Measurements from ENCODE around the gene TBL3. TPM values are rescaled to one million over a fixed set of nuclear protein-coding genes. Genes with fewer than 3 reads are reported as not detected.

The TBL3 gene
- polyA plus RNA-seq, 1 donor from 2014 or later, result 21.4 TPM

- Histone ChIP-seq H2AFZ (ENCODE audit: low read depth, low read length) (peak overlapping the region; percentile 62), H3K27ac (ENCODE audit: low read length) (no peak overlapping the region)
Measured at GRCh38 chr16:1942047-1942809, 29.6 kb upstream of the TBL3 start.

More at GRCh38 chr16:1942047-1942809, 29.6 kb upstream of the TBL3 start:
- Histone ChIP-seq H3K9ac (ENCODE audit: low read length) (peak overlapping the region; percentile 76), H3K36me3 (ENCODE audit: insufficient read depth, low read length) (no peaks in the 10 kb centered on the region), H3K4me3 (ENCODE audit: low read length) (peak overlapping the region; percentile 86), H3K9me2 (ENCODE audit: insufficient read depth, low read length) (no peaks in the 10 kb centered on the region), H3K27me3 (ENCODE audit: insufficient read depth, low read depth, low read length) (no peaks in the 10 kb centered on the region), H4K20me1 (ENCODE audit: insufficient read depth) (no peaks in the 10 kb centered on the region), H3K79me2 (replicated peaks; ENCODE audit: insufficient read depth, low read length) (no peaks in the 10 kb centered on the region), H3F3A (ENCODE audit: insufficient read depth, low read length, poor library complexity, severe bottlenecking) (no peaks in the 10 kb centered on the region), H3K4me2 (ENCODE audit: low read length) (peak overlapping the region; percentile 72), H3K9me3 (ENCODE audit: low read length) (no peaks in the 10 kb centered on the region)
- TF ChIP-seq RAD21 (conservative IDR thresholded peaks at IDR 0.05), result no peak
- TF ChIP-seq EP300 (conservative IDR thresholded peaks at IDR 0.05; ENCODE audit: poor library complexity, severe bottlenecking), result no peak
- no peak for TF ChIP-seq TAF1 (IDR thresholded peaks at IDR 0.05; ENCODE audit: low read depth)
- no peak for TF ChIP-seq POLR2AphosphoS5 (IDR thresholded peaks at IDR 0.05)
- no peak for TF ChIP-seq MXI1 (conservative IDR thresholded peaks at IDR 0.05; ENCODE audit: poor library complexity, severe bottlenecking)
- no peak for TF ChIP-seq EZH2 (IDR thresholded peaks at IDR 0.05; ENCODE audit: borderline replicate concordance, insufficient read depth, low read length, poor library complexity, severe bottlenecking)
- no peak for TF ChIP-seq SMC3 (conservative IDR thresholded peaks at IDR 0.05; ENCODE audit: poor library complexity)
- no peak for TF ChIP-seq CTCF (IDR thresholded peaks at IDR 0.05; ENCODE audit: poor library complexity, severe bottlenecking)
- TF ChIP-seq REST (IDR thresholded peaks at IDR 0.05; ENCODE audit: borderline replicate concordance), result no peak

Data from neural cell (in vitro differentiated cells).